ENCODE data around the gene METTL18.

Gene METTL18

GRCh38 chr1:169794530-169795416 is at the start of gene METTL18:
Gene METTL18, minus strand, starts transcription at chr1:169794907. Its CDS starts 1,212 bp downstream, at chr1:169793695.
- Mint-ChIP-seq H3K36me3 (ENCODE audit: low read depth) (peaks cover 19% of the 10 kb centered on the region), H3K4me3 (peak within 1 kb of the TSS; percentile 97 to 100 (median 99)), H3K27ac (peak within 1 kb of the TSS; percentile 99 to 100 (median 99)), H3K9me3 (no peaks in the 10 kb centered on the region), H3K27me3 (ENCODE audit: low read depth) (peaks cover 3% of the 10 kb centered on the region), H3K4me1 (peaks cover 35% of the 10 kb centered on the region)
- no peak for TF ChIP-seq CTCF (IDR thresholded peaks at IDR 0.05; ENCODE audit: unreplicated experiment in 3 of 3)

- Mint-ChIP-seq H3K27me3 (ENCODE audit: low read depth) (no peaks in the 10 kb centered on the region), H3K4me1 (no peaks in the 10 kb centered on the region), H3K4me3 (no peak overlapping the region), H3K27ac (no peak overlapping the region), H3K9me3 (peaks cover 33% of the 10 kb centered on the region), H3K36me3 (ENCODE audit: low read depth) (peaks cover 71% of the 10 kb centered on the region)
- no peak for TF ChIP-seq CTCF (IDR thresholded peaks at IDR 0.05; ENCODE audit: unreplicated experiment in 3 of 3)
These were observed 44.2 kb upstream of the METTL18 start for GRCh38 chr1:169838942-169839341.

- Mint-ChIP-seq H3K27me3 (ENCODE audit: low read depth) (no peaks in the 10 kb centered on the region), H3K27ac (no peak overlapping the region), H3K36me3 (ENCODE audit: low read depth) (peaks cover 57% of the 10 kb centered on the region), H3K9me3 (peaks cover 28% of the 10 kb centered on the region), H3K4me3 (no peak overlapping the region), H3K4me1 (no peaks in the 10 kb centered on the region)
- no peak for TF ChIP-seq CTCF (IDR thresholded peaks at IDR 0.05; ENCODE audit: unreplicated experiment in 3 of 3)
These were observed 41.5 kb upstream of the METTL18 start for GRCh38 chr1:169836198-169836597.

GRCh38 chr1:169835647-169836046 is 40.9 kb upstream of the METTL18 start:
- Mint-ChIP-seq H3K36me3 (ENCODE audit: low read depth) (peaks cover 57% of the 10 kb centered on the region), H3K27me3 (ENCODE audit: low read depth) (no peaks in the 10 kb centered on the region), H3K4me1 (no peaks in the 10 kb centered on the region), H3K9me3 (peaks cover 22% of the 10 kb centered on the region), H3K27ac (no peak overlapping the region), H3K4me3 (no peak overlapping the region)
- no peak for TF ChIP-seq CTCF (IDR thresholded peaks at IDR 0.05; ENCODE audit: unreplicated experiment in 3 of 3)

GRCh38 chr1:169834869-169835268 is 40.2 kb upstream of the METTL18 start:
- Mint-ChIP-seq H3K4me3 (no peak overlapping the region), H3K27ac (no peak overlapping the region), H3K36me3 (ENCODE audit: low read depth) (peaks cover 52% of the 10 kb centered on the region), H3K9me3 (peaks cover 17% of the 10 kb centered on the region), H3K27me3 (ENCODE audit: low read depth) (no peaks in the 10 kb centered on the region), H3K4me1 (no peaks in the 10 kb centered on the region)
- TF ChIP-seq CTCF (IDR thresholded peaks at IDR 0.05; ENCODE audit: unreplicated experiment in 3 of 3): no peak

Measured in nephron (organoid).